Osteoblast (primary cell): ENCODE measurements around the gene KLHL29. TPM values are rescaled to one million over a fixed set of nuclear protein-coding genes. Genes with fewer than 3 reads are reported as not detected.
A peak's percentile ranks its signal among the peaks of the same experiment; 100 is the strongest.

Experiments used
- DNase-seq: peaks from one replicate; pipeline ENCODE4 v3.0.0; 2011; ENCODE audit warnings: low spot score, mixed read lengths; ENCODE audit not compliant: insufficient read length; ENCODE audit errors: missing footprints
- H2AFZ ChIP-seq: 2 replicates; pipeline ENCODE4 v1.6.0; 2011; ENCODE audit warnings: mild to moderate bottlenecking, low read length
- H3K27ac ChIP-seq: 2 replicates; pipeline ENCODE4 v1.5.1; 2011; ENCODE audit warnings: mild to moderate bottlenecking, low read depth, low read length, moderate library complexity
- H3K27me3 ChIP-seq: 2 replicates; pipeline ENCODE4 v1.6.0; 2012; ENCODE audit warnings: mild to moderate bottlenecking, control low read depth, inconsistent platforms, low read length, moderate library complexity; ENCODE audit not compliant: insufficient read depth
- H3K36me3 ChIP-seq: 2 replicates; pipeline ENCODE4 v1.5.1; 2011; ENCODE audit warnings: mild to moderate bottlenecking, low read length, control low read depth, moderate library complexity; ENCODE audit not compliant: insufficient read depth
- H3K4me1 ChIP-seq: 2 replicates; pipeline ENCODE4 v1.5.1; 2011; ENCODE audit warnings: mild to moderate bottlenecking, low read length, control low read depth, moderate library complexity; ENCODE audit not compliant: insufficient read depth
- H3K4me2 ChIP-seq: 2 replicates; pipeline ENCODE4 v1.6.0; 2011; ENCODE audit warnings: mild to moderate bottlenecking, low read length; ENCODE audit not compliant: insufficient read depth
- H3K4me3 ChIP-seq: fragments of 200-600 bp; sonication (generic); 3 replicates; pipeline ENCODE4 v1.5.1; 2012; ENCODE audit warnings: mild to moderate bottlenecking, low read length, inconsistent platforms; ENCODE audit not compliant: insufficient read depth
- H3K79me2 ChIP-seq: 2 replicates; pipeline ENCODE4 v1.6.0; 2012; ENCODE audit warnings: mild to moderate bottlenecking, low read length, control low read depth, inconsistent platforms; ENCODE audit not compliant: insufficient read depth
- H3K9me3 ChIP-seq: 2 replicates; pipeline ENCODE4 v1.5.1; 2011; ENCODE audit warnings: low read depth, low read length, control low read depth
- H4K20me1 ChIP-seq: 2 replicates; pipeline ENCODE4 v1.6.0; 2012; ENCODE audit warnings: mild to moderate bottlenecking, low read length, control low read depth; ENCODE audit not compliant: insufficient read depth
- total RNA-seq: library from RNA; depleted of rRNA; stranded (reverse); fragments of >200 nt; gene quantifications from 2 replicates; pipeline ENCODE4 v1.2.3, GENCODE V29; 2012
- TF ChIP-seq, protein P1 (sequence below): IDR thresholded peaks from 2 replicates; pipeline ENCODE4 v1.5.1; 2011; ENCODE audit warnings: mild to moderate bottlenecking, low read depth, low read length, moderate library complexity; ENCODE audit errors: extremely low read depth

The KLHL29 gene
- total RNA-seq, 1 donor: 3.3 TPM

DNA sequence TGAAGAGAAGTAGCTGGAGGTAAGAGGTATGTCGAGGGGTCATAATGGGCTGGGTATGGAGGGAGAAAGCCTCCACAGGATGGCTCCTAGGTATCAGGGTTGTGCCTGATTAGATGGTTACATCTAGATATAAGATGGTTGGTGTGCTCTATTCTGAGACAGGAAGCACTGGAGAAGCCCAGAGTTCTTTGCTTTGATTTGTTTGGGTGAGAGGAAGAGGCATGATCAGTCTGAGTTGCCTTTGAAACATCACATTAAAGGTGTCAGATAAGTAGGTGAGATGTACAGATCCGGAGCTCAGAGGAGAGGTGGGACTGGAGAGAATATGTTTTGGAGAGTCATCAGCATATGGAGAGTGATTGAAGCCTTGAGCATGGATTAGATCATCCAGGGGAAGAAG, 74.1 kb downstream of the KLHL29 start:
- Histone ChIP-seq H3K4me2 (no peak overlapping the region), H3K4me1 (no peaks in the 10 kb centered on the region), H4K20me1 (peaks cover 2% of the 10 kb centered on the region), H3K27ac (no peak overlapping the region), H3K27me3 (no peaks in the 10 kb centered on the region), H3K36me3 (no peaks in the 10 kb centered on the region), H3K4me3 (no peak overlapping the region), H3K9me3 (no peaks in the 10 kb centered on the region), H3K79me2 (no peaks in the 10 kb centered on the region), H2AFZ (no peak overlapping the region)
- DNase-seq: no peak
- TF ChIP-seq, protein P1, sequence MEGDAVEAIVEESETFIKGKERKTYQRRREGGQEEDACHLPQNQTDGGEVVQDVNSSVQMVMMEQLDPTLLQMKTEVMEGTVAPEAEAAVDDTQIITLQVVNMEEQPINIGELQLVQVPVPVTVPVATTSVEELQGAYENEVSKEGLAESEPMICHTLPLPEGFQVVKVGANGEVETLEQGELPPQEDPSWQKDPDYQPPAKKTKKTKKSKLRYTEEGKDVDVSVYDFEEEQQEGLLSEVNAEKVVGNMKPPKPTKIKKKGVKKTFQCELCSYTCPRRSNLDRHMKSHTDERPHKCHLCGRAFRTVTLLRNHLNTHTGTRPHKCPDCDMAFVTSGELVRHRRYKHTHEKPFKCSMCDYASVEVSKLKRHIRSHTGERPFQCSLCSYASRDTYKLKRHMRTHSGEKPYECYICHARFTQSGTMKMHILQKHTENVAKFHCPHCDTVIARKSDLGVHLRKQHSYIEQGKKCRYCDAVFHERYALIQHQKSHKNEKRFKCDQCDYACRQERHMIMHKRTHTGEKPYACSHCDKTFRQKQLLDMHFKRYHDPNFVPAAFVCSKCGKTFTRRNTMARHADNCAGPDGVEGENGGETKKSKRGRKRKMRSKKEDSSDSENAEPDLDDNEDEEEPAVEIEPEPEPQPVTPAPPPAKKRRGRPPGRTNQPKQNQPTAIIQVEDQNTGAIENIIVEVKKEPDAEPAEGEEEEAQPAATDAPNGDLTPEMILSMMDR: no peak

DNA sequence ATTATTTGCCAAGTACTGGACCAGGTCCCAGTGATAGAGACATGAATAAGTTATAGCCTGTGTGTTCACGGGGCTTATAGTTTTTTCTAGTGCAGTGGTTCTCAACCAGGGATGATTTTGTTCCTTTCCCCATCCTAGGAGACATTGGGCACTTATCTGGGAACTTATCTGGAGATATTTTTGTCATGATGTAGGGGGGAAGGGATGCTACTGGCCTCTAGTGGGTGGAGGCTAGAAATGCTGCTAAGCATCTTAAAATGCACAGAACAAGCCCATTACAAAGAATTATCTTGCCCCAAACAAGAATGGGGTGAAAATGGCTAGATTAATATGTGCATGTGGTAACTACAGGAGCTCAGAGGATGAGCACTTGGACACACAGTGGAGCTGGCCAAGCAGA, 75.2 kb downstream of the KLHL29 start:
- no peak for DNase-seq

DNA sequence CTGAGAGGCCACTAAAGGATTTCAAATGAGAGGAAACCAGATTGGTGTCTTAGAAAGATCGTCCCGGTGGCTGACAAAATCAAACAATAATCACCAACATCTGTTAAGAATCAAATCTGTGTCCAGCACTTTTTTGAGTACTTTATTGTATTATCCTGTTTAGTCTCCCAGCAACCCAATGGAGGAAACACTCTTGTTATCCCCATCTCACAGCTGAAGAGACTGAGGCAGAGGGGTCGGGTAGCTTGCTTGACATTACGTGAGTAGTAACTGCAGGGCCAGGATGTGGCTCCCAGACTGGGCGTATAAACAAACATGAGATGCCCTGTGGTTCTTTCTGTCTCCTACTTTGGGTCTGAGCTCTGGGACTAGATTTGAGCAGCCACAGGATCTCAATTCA, 76.0 kb downstream of the KLHL29 start:
- Histone ChIP-seq H4K20me1 (peaks cover 2% of the 10 kb centered on the region), H3K36me3 (no peaks in the 10 kb centered on the region), H3K4me2 (no peak overlapping the region), H2AFZ (no peak overlapping the region), H3K9me3 (no peaks in the 10 kb centered on the region), H3K27me3 (no peaks in the 10 kb centered on the region), H3K27ac (no peak overlapping the region), H3K4me1 (no peaks in the 10 kb centered on the region), H3K4me3 (no peak overlapping the region), H3K79me2 (no peaks in the 10 kb centered on the region)
- TF ChIP-seq, protein P1: no peak
- no peak for DNase-seq

More for the DNA sequence above, 75.2 kb downstream of the KLHL29 start:
- H3K9me3 ChIP-seq: no peaks in the 10 kb centered on the region
- TF ChIP-seq, protein P1: peak; percentile 71
- H3K4me2 ChIP-seq: no peak overlapping the region
- no peaks in the 10 kb centered on the region for H3K36me3 ChIP-seq
- no peak overlapping the region for H3K4me3 ChIP-seq
- no peaks in the 10 kb centered on the region for H3K4me1 ChIP-seq
- no peak overlapping the region for H2AFZ ChIP-seq
- no peaks in the 10 kb centered on the region for H3K27me3 ChIP-seq
- peaks cover 2% of the 10 kb centered on the region for H4K20me1 ChIP-seq
- no peaks in the 10 kb centered on the region for H3K79me2 ChIP-seq
- no peak overlapping the region for H3K27ac ChIP-seq

DNA sequence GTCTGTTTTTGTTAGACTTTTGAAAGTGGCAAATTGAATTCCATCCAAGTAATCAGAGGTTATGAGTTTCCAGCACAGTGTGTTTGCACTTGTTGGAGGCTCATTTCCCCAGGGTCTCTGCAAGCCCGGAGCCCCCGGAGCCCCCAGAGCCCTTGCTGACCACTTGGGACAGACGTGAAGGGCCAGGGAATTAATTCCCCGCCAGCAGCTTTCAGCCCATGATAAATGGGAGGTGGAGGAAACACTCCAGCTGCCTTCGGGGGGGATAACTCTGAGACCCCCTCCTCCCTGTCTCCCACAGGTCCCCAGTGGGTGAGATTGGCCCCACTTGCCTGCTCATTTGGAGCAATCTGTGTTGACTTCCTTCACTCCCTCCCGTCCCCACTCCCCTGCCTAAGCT, 79.2 kb downstream of the KLHL29 start:
- DNase-seq: no peak
- Histone ChIP-seq H2AFZ (no peak overlapping the region), H3K4me2 (no peak overlapping the region), H3K36me3 (no peaks in the 10 kb centered on the region), H3K4me3 (no peak overlapping the region), H3K9me3 (no peaks in the 10 kb centered on the region), H3K79me2 (no peaks in the 10 kb centered on the region), H4K20me1 (peaks cover 4% of the 10 kb centered on the region), H3K4me1 (no peaks in the 10 kb centered on the region), H3K27ac (no peak overlapping the region), H3K27me3 (no peaks in the 10 kb centered on the region)
- TF ChIP-seq, protein P1: no peak
